Ovary (tissue), 9 donors: ENCODE data around the gene SCGN. TPM values are rescaled to one million over a fixed set of nuclear protein-coding genes. Genes with fewer than 3 reads are reported as not detected.

Experiments used
- DNase-seq, 5 donors: peaks; one replicate each; pipeline ENCODE4 v3.0.0-alpha.2; 2019 to 2020
- H3K27ac ChIP-seq, 2 donors: fragments of 200-600 bp; one replicate each; pipeline versions ENCODE4 v1.5.1 to v1.8.0; 2019 to 2022
- H3K27me3 ChIP-seq: fragments of 200-600 bp; one replicate; pipeline ENCODE4 v1.8.0; 2022
- H3K36me3 ChIP-seq: fragments of 200-600 bp; sonication (generic); one replicate; pipeline ENCODE4 v1.5.1; 2019
- H3K4me1 ChIP-seq: one replicate; pipeline ENCODE4 v1.8.1; 2013; ENCODE audit warnings: mild to moderate bottlenecking, moderate library complexity; ENCODE audit not compliant: insufficient read depth
- H3K4me3 ChIP-seq: fragments of 200-600 bp; sonication (generic); one replicate; pipeline ENCODE4 v1.5.1; 2017
- H3K9me3 ChIP-seq, 2 donors: fragments of 200-600 bp in 1 of 2; sonication (generic) in 1 of 2; one replicate each; pipeline versions ENCODE4 v1.5.1 to v1.8.1; 2013 to 2019; ENCODE audit warnings: mild to moderate bottlenecking in 1 of 2, moderate library complexity in 1 of 2
- CTCF ChIP-seq, 3 donors: fragments of 450-650 bp in 2 of 3; fragments of 200-600 bp in 1 of 3; IDR thresholded peaks; one replicate each; pipeline versions ENCODE4 v1.5.1 to v1.8.0; 2016 to 2022; ENCODE audit warnings: antibody characterized with exemption in 3 of 3, mild to moderate bottlenecking in 1 of 3
- EP300 ChIP-seq: sonication (generic); formaldehyde crosslinking; IDR thresholded peaks from one replicate; pipeline ENCODE4 v1.6.1; 2017; ENCODE audit warnings: antibody characterized with exemption
- POLR2A ChIP-seq: fragments of 450-650 bp; IDR thresholded peaks from one replicate; pipeline ENCODE4 v1.6.1; 2017; ENCODE audit warnings: antibody characterized with exemption, mild to moderate bottlenecking, moderate library complexity
- WGBS, 3 donors: extraction: QIAGEN DNeasy Blood & Tissue Kit in 1 of 3; methylation state at CpG; one replicate each; pipeline versions ENCODE4 v1.1.5 to v1.1.7; 2013 to 2017; 5-methylcytosine and 5-hydroxymethylcytosine counted together
- intact Hi-C, 4 donors: fragments of 100-400 bp; cut with DNase I; formaldehyde crosslinking; loops; one replicate each; pipeline versions ENCODE4 v1.11.0 to v1.15.1; 2022 to 2023
- polyA plus RNA-seq, 2 donors: library from polyadenylated mRNA; stranded (reverse); fragments of 200-250 nt in 1 of 2; fragments of 350-450 nt in 1 of 2; fragmentation: Illumina TruSeq in 1 of 2; extraction: RNeasy Lipid Tissue Mini Kit (QIAGEN cat#74804) in 1 of 2; gene quantifications; one replicate each; pipeline ENCODE4 v1.2.3, GENCODE V29; 2013 to 2014
- total RNA-seq, 7 donors: library from RNA; depleted of rRNA in 2 of 7; stranded (reverse); fragments of >200 nt in 2 of 7; fragmentation: NEBNext Ultra II Directional in 3 of 7; extraction: Animal tissue kit (Norgen Biotek cat#: 25700) in 3 of 7; gene quantifications; one replicate each; pipeline versions ENCODE4 v1.1.0 to v1.2.4, GENCODE V29; 2016 to 2023
- donor health status: DM: no; HTN: no; CAD: no; lungs with moderate emphysema.
- donor health status: DM: no; HTN: no; CAD: no.
- donor health status: Bipolar disorder and iron deficiency.
- donor health status: DM: yes; HTN: yes; CAD: no.
- donor health status: DM: no; HTN: no; CAD: no.
- donor health status: DM: yes; HTN: yes; CAD: no.

The SCGN gene
- total and polyA plus RNA-seq, 9 donors = 0.08 to 1.8 (median 0.28) TPM; not detected in 5

- Histone ChIP-seq H3K9me3 (no peaks in the 10 kb centered on the region), H3K36me3 (no peaks in the 10 kb centered on the region), H3K27ac (no peak overlapping the region), H3K4me1 (no peaks in the 10 kb centered on the region), H3K4me3 (no peak overlapping the region), H3K27me3 (no peaks in the 10 kb centered on the region)
- WGBS, 3 donors = 82 to 89% (median 87%) methylated on average over 4 of the region's 4 CpGs
- TF ChIP-seq CTCF (IDR thresholded peaks at IDR 0.05) (no peak), EP300 (no peak)
- DNase-seq = no peak
- intact Hi-C loops = loop anchor here in 1 of 4 donors (10.0 kb wide), 1 partner anchor 491 kb away; no protein-coding TSS in a partner anchor
These were observed 63.8 kb downstream of the SCGN start for GRCh38 chr6:25715794-25716193.

- no peaks in the 10 kb centered on the region for H3K4me1 ChIP-seq
- intact Hi-C loops = loop anchor here in 1 of 4 donors (10.0 kb wide), 1 partner anchor 493 kb away; no protein-coding TSS in a partner anchor
- H3K36me3 ChIP-seq = no peaks in the 10 kb centered on the region
- no peak for DNase-seq
- H3K27me3 ChIP-seq = no peaks in the 10 kb centered on the region
- no peaks in the 10 kb centered on the region for H3K9me3 ChIP-seq
- WGBS, 3 donors = 38 to 53% (median 39%) methylated on average over 6 of the region's 6 CpGs
- no peak overlapping the region for H3K27ac ChIP-seq
- TF ChIP-seq CTCF (IDR thresholded peaks at IDR 0.05) (peak in 2 of 3 donors; percentile 38 to 40), EP300 (no peak)
- H3K4me3 ChIP-seq = no peak overlapping the region
These were observed 66.1 kb downstream of the SCGN start for GRCh38 chr6:25717866-25718740.

- no peaks in the 10 kb centered on the region for H3K9me3 ChIP-seq
- H3K4me1 ChIP-seq = no peaks in the 10 kb centered on the region
- no peaks in the 10 kb centered on the region for H3K36me3 ChIP-seq
- H3K27me3 ChIP-seq = no peaks in the 10 kb centered on the region
- DNase-seq = no peak
- H3K27ac ChIP-seq = no peak overlapping the region
- no peak for TF ChIP-seq EP300
- no peak for TF ChIP-seq POLR2A
- TF ChIP-seq CTCF (IDR thresholded peaks at IDR 0.05) = no peak
- WGBS, 3 donors = 92 to 93% (median 93%) methylated on average over 37 of the region's 37 CpGs
- H3K4me3 ChIP-seq = no peak overlapping the region
- intact Hi-C loops = no loop called here
These were observed 74.3 kb downstream of the SCGN start for GRCh38 chr6:25726122-25726911.

- H3K4me3 ChIP-seq = no peak overlapping the region
- no peak for DNase-seq
- 88 to 91% (median 89%) methylated on average over 14 of the region's 14 CpGs for WGBS, 3 donors
- H3K4me1 ChIP-seq = no peaks in the 10 kb centered on the region
- TF ChIP-seq POLR2A (no peak), CTCF (IDR thresholded peaks at IDR 0.05) (no peak), EP300 (no peak)
- H3K27me3 ChIP-seq = no peaks in the 10 kb centered on the region
- H3K36me3 ChIP-seq = no peaks in the 10 kb centered on the region
- intact Hi-C loops = no loop called here
- H3K27ac ChIP-seq = no peak overlapping the region
- H3K9me3 ChIP-seq = no peaks in the 10 kb centered on the region
These were observed 75.0 kb downstream of the SCGN start for GRCh38 chr6:25727028-25727427.
